ENCODE measurements around the gene VAT1. TPM values are rescaled to one million over a fixed set of nuclear protein-coding genes. Genes with fewer than 3 reads are reported as not detected.
"Not testable (repeated sequence)": the region's sequence is repeated elsewhere in the genome, so short reads cannot be mapped to it uniquely, and the experiment has no call there.

The VAT1 gene
- total RNA-seq, 1 donor from 2014 or later, result 90.5 TPM

DNA sequence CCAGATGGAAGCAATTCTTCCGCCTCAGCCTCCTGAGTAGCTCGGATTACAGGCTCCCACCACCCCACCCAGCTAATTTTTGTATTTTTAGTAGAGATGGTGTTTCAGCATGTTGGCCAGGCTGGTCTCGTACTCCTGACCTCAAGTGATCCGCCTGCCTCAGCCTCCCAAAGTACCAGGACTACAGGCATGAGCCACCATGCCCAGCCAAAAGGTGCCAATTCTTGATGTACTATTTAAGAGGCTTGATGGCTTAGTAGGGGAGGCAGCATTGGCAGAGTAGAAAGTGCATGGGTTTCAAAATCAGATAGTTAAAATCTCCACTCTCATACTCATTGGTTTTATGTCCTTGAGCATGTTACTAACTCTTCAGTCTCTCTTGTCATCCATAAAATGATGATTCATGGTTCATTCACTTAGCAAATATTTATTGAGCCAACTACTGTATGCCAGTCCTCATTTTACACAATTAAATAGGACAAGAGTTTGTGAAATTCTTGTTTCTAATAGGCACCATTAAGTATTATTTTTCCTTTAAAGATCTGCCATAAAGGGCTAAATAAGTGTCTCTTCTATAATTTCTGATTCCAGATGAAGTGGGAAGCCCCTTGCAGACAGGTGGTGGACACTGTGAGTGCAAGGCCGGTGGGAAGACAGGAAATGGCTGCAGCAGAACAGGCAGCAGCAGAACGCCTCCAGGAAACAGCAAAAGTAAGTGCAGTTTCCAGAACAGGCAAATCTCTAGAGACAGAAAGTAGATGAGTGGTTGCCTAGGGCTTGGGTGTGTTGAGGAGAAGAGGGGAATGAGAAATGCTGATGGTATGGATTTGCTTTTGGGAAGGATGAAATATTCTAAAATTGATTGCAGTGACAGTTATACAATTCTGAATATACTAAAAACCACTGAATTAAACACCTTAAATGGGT lies 32.2 kb downstream of the VAT1 start:
- ATAC-seq (no peak), DNase-seq (ENCODE audit: missing footprints) (no peak)
- intact Hi-C loops (cut with DNase I), result no loop called here

DNA sequence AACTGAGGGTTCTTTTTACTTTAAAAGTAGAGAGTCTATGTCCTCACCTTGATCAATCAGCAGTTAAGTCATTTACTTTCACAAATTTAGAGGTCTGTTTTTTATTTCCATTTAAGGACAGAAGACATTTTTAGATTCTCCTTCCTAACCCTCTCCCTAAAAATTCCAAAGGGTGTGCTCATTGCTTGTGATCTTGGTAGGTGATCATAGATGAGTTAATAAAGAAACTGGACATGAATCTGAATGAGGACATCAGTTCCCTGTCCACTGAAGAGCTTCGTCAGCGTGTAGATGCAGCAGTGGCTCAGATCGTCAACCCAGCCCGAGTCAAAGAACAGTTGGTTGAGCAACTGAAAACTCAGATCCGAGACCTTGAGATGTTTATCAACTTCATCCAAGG lies 33.0 kb downstream of the VAT1 start:
- DNase-seq (ENCODE audit: missing footprints) (no peak), ATAC-seq (no peak)
- intact Hi-C loops (cut with DNase I), result no loop called here

DNA sequence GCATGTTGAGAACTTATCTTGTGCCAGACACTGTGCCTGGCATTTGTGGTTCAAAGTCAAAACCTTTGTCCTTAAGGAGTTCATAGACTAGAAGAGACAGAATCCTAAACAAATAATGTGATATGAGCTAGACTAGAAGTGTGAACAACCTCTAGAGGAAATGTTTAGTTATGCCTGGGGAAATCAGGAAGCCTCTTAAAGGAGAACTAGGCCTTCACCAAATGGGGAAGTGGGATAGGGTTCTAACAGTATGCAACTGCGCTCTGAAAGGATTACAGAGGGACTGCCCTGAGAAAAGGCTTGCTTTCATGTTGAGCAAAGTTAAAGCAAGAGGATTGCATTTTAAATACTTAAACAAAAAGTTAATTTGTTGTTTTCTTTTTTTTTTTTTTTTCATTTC lies 37.0 kb downstream of the VAT1 start:
- intact Hi-C loops (cut with DNase I), result no loop called here
- no peak for DNase-seq (ENCODE audit: missing footprints)
- ATAC-seq, result no peak

DNA sequence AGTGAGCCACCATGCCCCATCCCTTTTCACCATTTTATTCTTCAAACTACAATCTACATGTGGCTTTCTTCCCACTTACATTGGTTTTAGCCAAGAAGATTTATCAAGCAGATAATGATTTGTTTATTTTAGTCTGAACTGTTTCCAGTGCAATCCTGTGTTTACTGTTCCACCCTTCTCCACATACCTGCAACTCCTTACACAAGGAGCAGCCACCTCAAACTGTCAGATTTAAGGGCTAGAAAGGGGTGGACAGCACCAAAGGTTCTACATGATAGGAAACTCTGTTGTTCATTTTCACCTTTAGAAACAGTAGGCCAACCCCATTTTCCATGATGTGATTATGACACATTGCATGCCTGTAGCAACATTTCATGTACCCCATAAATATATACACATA lies 39.9 kb downstream of the VAT1 start:
- no peak for ATAC-seq
- DNase-seq (ENCODE audit: missing footprints), result no peak
- intact Hi-C loops (cut with DNase I), result no loop called here

DNA sequence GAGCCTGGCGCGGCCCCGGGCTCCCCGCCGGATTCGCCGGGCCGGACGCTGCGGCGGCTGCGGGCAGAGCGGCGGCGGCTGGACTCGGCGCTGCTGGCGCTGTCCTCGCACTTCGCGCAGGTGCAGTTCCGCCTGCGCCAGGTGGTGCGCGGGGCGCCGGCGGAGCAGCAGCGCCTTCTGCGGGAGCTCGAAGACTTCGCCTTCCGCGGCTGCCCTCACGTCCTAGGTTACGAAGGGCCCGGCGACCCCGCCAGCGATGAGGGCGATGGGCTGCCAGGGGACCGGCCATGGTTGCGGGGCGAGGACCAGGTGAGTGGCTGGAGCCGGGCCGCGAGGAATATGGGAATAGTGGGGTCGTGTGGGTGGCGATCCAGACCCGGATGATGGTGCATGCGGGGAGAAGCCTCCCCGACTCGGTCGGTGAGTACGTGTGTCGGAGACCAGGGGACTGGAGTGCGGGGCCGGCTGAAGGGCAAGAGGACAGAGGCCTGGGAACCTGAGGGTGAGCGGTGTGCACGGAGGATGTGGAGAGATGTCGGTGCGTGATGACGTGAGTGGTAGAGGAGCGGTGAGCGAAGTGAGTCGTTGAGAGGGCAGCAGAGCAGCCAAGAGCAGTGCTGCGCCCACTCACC lies 41.3 kb downstream of the VAT1 start:
- no peak for DNase-seq (ENCODE audit: missing footprints)
- intact Hi-C loops (cut with DNase I), result loop anchor here (1.0 kb wide), 1 partner anchor 17 kb away; the partner anchor contains the start of gene RPL27
- peak; percentile 33 for ATAC-seq

DNA sequence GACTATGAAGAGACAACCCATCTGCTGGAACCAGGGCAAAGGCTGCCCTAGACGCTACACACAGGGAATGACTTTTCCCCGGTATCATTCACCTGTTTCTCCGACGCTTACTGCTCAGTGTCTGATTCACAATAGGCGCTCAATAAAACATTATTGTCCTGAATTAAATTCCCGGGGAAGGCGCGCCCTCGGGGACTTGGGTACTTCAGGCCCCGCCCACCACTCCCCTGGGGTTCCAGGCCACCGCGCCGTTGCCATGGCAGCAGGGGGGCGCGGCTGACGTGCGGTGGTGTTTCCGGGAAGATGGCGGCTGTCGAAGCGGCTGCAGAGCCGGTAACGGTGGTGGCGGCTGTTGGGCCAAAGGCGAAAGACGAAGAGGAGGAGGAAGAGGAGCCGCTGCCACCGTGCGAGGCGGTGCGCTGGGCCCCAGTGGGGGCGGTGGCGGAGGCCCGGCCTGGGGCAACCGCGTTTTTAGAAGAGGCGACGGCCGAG lies 41.9 kb downstream of the VAT1 start, which contains the start of gene RUNDC1:
TSS of gene RUNDC1 (plus strand) at position 292 of the 492 bp plus-strand sequence. CDS start at position 304, 12 bp downstream.
- DNase-seq (ENCODE audit: missing footprints), result peak; percentile 97
- ATAC-seq, result peak; percentile 93
- intact Hi-C loops (cut with DNase I), result loop anchor here (1.0 kb wide), 1 partner anchor 18 kb away; the partner anchor contains the start of gene RPL27

DNA sequence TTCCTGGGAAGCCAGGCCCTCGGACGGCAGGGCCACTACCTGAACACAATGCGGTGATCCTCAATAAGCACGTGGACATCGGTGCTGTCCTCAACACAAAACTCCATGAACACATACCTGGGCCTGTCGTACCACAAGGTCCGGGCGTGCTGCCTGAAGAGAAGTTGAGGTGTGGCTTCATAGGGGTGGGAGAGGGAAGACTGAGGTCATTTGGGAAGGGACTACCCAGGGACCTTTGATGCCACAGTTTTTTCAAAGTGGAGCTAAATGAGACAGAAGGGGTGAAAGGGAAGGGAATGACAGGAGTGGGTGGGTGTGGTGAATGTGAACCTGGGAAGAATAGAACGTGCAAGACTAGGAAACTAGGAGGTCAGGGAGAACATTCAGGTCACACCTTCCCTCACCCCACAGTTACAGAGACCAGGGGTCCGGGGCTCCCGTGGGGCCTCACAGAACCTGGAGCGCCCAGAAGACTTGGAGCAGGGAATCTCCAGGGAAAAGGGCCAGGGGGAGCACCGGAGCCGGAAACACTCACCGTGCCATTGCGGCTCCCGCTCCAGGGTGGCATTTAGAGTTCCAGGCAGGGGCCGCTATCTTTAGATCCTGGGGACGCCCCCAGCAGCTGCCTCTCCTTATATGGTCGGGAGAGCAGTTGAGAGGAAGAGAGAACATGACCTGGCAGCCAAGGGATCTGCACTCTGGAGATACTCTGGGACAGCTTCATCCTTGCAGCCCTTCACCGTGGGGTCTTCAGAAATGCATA lies 42.5 kb downstream of the VAT1 start, which contains the start of gene PTGES3L:
TSS of gene PTGES3L (minus strand) at position 570 of the 763 bp plus-strand sequence. CDS start at position 543, 27 bp downstream.
- intact Hi-C loops (cut with DNase I), result loop anchor here (1.0 kb wide), 1 partner anchor 19 kb away; the partner anchor contains the start of gene RPL27
- DNase-seq (ENCODE audit: missing footprints) (peak; percentile 80), ATAC-seq (peak; percentile 80)

DNA sequence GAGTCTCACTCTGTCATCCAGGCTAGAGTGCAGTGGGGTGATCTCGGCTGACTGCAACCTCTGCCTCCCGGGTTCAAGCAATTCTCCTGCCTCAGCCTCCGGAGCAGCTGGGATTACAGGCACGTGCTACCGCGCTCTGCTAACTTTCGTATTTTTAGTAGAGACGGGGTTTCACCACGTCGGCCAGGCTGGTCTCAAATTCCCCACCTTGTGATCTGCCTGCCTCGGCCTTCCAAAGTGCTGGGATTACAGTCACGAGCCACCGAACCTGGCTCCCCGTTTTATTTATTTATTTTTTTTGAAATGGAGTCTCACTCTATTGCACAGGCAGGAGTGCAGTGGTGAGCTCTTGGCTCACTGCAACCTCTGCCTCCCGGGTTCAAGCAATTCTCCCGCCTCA lies 46.5 kb downstream of the VAT1 start:
- ATAC-seq; intact Hi-C loops (cut with DNase I); DNase-seq (ENCODE audit: missing footprints): not testable (repeated sequence)

DNA sequence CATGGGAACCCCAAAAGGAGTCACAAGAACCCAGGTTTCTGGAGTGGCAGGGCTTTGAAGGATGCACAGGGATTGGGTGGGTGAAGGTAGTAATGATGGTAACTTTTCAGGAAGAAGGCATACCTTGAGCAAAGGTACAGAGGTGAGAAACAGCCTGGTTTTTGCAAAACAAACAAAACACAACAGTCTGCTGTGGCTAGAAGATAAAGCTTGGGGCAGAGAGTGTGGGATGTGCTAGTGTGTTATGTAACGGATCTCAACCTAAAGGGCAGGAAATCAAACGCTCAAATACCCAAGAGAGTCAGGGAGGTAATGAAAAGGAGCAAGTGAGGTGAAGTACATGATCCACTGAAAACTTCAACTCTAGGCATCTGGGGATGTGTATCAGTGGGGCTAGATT lies 46.9 kb downstream of the VAT1 start:
- intact Hi-C loops (cut with DNase I), result no loop called here
- no peak for DNase-seq (ENCODE audit: missing footprints)
- ATAC-seq, result no peak

DNA sequence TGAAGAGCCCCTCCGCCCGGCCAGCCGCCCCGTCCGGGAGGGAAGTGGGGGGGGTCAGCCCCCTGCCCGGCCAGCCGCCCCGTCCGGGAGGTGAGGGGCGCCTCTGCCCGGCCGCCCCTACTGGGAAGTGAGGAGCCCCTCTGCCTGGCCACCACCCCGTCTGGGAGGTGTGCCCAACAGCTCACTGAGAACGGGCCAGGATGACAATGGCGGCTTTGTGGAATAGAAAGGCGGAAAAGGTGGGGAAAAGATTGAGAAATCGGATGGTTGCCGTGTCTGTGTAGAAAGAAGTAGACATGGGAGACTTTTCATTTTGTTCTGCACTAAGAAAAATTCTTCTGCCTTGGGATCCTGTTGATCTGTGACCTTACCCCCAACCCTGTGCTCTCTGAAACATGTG lies 48.9 kb downstream of the VAT1 start:
- intact Hi-C loops (cut with DNase I); DNase-seq (ENCODE audit: missing footprints); ATAC-seq: not testable (repeated sequence)

DNA sequence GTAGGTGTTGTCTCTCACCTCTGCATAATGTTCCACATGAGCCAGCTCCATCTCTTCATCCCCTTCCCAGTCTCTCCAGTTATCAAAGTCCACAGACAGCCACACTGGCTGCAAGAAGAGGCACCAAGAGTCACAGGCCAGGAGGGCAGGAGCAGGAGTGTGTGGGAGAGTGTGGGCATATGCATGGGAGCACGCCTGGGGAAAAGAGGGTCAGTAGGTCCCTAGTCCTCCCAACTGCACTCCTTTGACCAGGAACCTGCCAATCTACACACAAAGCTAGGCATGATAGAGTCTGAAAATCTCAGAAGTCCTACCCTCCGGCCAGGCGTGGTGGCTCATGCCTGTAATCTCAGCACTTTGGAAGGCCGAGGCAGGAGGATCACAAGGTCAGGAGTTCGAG lies 50.6 kb downstream of the VAT1 start:
- intact Hi-C loops (cut with DNase I), result no loop called here
- no peak for DNase-seq (ENCODE audit: missing footprints)
- no peak for ATAC-seq

DNA sequence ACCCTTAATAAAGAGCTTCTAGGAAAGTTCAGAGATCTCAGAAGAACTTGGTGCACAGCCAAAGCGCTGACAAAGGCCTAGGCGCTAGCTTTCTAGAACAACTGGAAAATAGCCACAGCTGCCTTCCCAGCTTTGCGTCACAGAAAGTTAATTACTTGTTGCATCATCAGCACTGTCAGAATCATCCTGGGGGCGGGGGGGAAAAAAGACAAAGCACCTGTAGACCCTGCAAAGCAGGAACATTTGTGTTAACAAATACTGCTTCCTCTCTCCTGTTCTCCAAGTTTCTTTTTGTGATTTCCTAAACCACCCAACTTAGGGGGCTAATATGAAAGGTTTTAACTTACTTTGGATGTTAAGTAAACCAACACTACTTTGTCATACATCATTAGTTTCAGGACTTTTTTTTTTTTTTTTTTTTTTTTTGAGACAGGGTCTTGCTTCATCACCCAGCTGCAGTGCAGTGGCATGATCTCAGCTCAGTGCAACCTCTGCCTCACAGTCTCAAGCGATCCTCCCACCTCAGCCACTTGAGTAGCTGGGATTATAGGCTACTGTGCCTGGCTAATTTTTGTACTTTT lies 53.1 kb downstream of the VAT1 start:
- no peak for ATAC-seq
- no peak for DNase-seq (ENCODE audit: missing footprints)
- intact Hi-C loops (cut with DNase I), result no loop called here

DNA sequence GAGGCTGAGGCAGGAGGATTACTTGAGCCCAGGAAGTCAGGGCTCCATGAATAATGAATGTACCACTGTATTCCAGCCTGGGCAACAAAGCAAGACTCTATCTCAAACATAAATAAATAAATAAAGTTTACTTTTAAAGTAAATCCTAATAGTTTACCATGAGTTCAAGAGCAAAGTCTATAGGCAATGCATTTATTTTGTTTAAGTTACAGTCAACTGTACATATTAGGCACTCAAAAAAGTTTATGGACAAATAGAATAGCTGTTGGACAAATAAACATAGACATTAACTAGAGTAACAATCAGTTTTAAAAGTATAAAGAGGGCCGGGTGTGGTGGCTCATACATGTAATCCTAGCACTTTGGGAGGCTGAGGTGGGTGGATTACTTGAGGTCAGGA lies 54.3 kb downstream of the VAT1 start:
- no peak for ATAC-seq
- no peak for DNase-seq (ENCODE audit: missing footprints)

More for the DNA sequence above, 54.3 kb downstream of the VAT1 start:
- intact Hi-C loops (cut with DNase I), result no loop called here

Other genes with a start within 250 kb of the VAT1 start
- gene VPS25, start 248.9 kb downstream of the VAT1 start, total RNA-seq, result 33.2 TPM
- not detected for gene WNK4, start 241.8 kb downstream of the VAT1 start, total RNA-seq
- 72.6 TPM for gene COA3, start 223.7 kb downstream of the VAT1 start, total RNA-seq
- 0.30 TPM for gene CNTD1, start 223.5 kb downstream of the VAT1 start, total RNA-seq
- 74.3 TPM for gene BECN1, start 198.1 kb downstream of the VAT1 start, total RNA-seq
- 69.0 TPM for gene PSME3, start 189.0 kb downstream of the VAT1 start, total RNA-seq
- 0.43 TPM for gene AOC2, start 177.8 kb downstream of the VAT1 start, total RNA-seq
- gene AOC3, start 171.2 kb downstream of the VAT1 start, total RNA-seq, result 15.1 TPM
- not detected for gene G6PC1, start 121.6 kb downstream of the VAT1 start, total RNA-seq
- gene AARSD1, start 57.9 kb downstream of the VAT1 start, total RNA-seq, result 32.1 TPM
- gene PTGES3L, start 42.3 kb downstream of the VAT1 start, total RNA-seq, result 51.0 TPM
- 10.4 TPM for gene RUNDC1, start 41.8 kb downstream of the VAT1 start, total RNA-seq
- 791 TPM for gene RPL27, start 24.0 kb downstream of the VAT1 start, total RNA-seq
- 15.9 TPM for gene IFI35, start 15.6 kb downstream of the VAT1 start, total RNA-seq
- gene RND2, start 2.8 kb upstream of the VAT1 start, total RNA-seq, result 1.5 TPM
- 7.9 TPM for gene BRCA1, start 103.0 kb upstream of the VAT1 start, total RNA-seq
- gene NBR1, start 148.8 kb upstream of the VAT1 start, total RNA-seq, result 96.9 TPM
- 4.1 TPM for gene TMEM106A, start 189.5 kb upstream of the VAT1 start, total RNA-seq
- gene CCDC200, start 206.2 kb upstream of the VAT1 start, total RNA-seq, result not detected
- 5,263 TPM for gene RNU2-1, start 211.6 kb upstream of the VAT1 start, total RNA-seq

Data from Right ventricle myocardium inferior (tissue), 1 donor.